NCI-H1930 (cell line): Measurements from ENCODE around the gene CDH4.

Experiments
- DNase-seq, 2 experiments: peaks; one replicate each; lab custom pipeline; 2025; lab: John Stamatoyannopoulos, UW

CDH4 gene

GRCh38 chr20:61582196-61582923, 330.3 kb downstream of the CDH4 start:
- DNase-seq, result no peak

- DNase-seq, result no peak
Observed at GRCh38 chr20:61583356-61583755, 331.3 kb downstream of the CDH4 start.

GRCh38 chr20:61584851-61585250, 332.8 kb downstream of the CDH4 start:
- no peak for DNase-seq

- no peak for DNase-seq
Observed at GRCh38 chr20:61585764-61586163, 333.7 kb downstream of the CDH4 start.

GRCh38 chr20:61587036-61587435, 335.0 kb downstream of the CDH4 start:
- no peak for DNase-seq

- no peak for DNase-seq
Observed at GRCh38 chr20:61587681-61588289, 335.7 kb downstream of the CDH4 start.

GRCh38 chr20:61588411-61589385, 336.6 kb downstream of the CDH4 start:
- DNase-seq, result no peak

- no peak for DNase-seq
Observed at GRCh38 chr20:61590236-61590635, 338.2 kb downstream of the CDH4 start.

GRCh38 chr20:61593516-61593915, 341.5 kb downstream of the CDH4 start:
- no peak for DNase-seq

GRCh38 chr20:61594198-61594597, 342.1 kb downstream of the CDH4 start:
- no peak for DNase-seq

- DNase-seq, result no peak
Observed at GRCh38 chr20:61595216-61595615, 343.2 kb downstream of the CDH4 start.

GRCh38 chr20:61596687-61597330, 344.7 kb downstream of the CDH4 start:
- DNase-seq, result no peak

- DNase-seq, result no peak
Observed at GRCh38 chr20:61597996-61598395, 345.9 kb downstream of the CDH4 start.

- no peak for DNase-seq
Observed at GRCh38 chr20:61598586-61598985, 346.5 kb downstream of the CDH4 start.

GRCh38 chr20:61599061-61599531, 347.0 kb downstream of the CDH4 start:
- DNase-seq, result no peak

GRCh38 chr20:61599541-61599992, 347.5 kb downstream of the CDH4 start:
- no peak for DNase-seq

- DNase-seq, result no peak
Observed at GRCh38 chr20:61600016-61600415, 348.0 kb downstream of the CDH4 start.

GRCh38 chr20:61601361-61601760, 349.3 kb downstream of the CDH4 start:
- DNase-seq, result no peak

- DNase-seq, result no peak
Observed at GRCh38 chr20:61601853-61602252, 349.8 kb downstream of the CDH4 start.

- DNase-seq, result no peak
Observed at GRCh38 chr20:61603715-61604114, 351.7 kb downstream of the CDH4 start.

GRCh38 chr20:61604549-61604948, 352.5 kb downstream of the CDH4 start:
- no peak for DNase-seq

GRCh38 chr20:61605283-61605682, 353.2 kb downstream of the CDH4 start:
- no peak for DNase-seq
